ENCODE data around the gene SMIM29. TPM values are rescaled to one million over a fixed set of nuclear protein-coding genes. Genes with fewer than 3 reads are reported as not detected.

SMIM29 gene
- total and polyA plus RNA-seq, 2 experiments from 2014 or later, result 9.2 to 33.8 TPM

DNA sequence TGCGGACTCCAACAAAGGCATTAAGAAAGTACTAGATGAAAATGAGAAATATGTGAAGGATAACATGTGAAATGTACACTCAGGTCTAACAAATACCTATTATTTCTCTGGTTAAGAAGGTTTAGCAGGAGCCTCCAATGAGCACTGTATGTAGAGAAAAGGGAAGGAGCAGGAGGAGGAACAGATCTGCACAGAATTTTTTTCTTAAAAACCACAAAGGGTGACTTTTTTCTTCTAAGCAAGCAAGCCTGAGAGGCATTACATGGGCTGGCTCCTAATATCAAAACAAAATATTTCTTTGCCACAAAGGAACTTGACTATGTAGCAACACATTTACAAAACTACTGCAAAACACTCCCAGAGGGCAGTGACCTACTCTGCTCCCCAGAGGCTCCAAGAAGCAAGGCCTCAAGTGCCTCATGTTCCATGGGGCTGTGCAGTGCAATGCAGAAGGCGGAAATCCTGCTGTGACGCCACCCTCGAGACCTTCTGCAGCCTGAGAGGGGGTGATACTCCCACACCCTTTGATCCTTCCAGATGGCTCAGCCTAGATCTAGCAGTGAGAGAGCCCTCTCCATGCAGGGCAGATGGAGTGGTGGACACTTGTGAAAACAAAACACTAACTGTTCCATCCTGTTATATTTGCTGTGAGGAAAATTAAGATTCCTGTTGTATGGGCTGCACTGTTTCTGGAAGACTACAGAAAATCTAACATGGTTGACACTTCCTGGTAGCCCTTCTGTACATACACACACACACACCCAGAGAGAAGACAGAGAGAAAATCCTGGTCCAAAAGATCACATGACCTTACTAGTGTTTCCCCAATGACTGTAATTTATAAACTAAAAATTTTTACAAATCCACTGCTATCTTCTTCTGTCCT lies 36.0 kb upstream of the SMIM29 start:
- Histone ChIP-seq H3K9me3 (ENCODE audit: low read depth) (no peaks in the 10 kb centered on the region), H3K27ac (no peak overlapping the region), H3K9me2 (replicated peaks; ENCODE audit: insufficient read depth) (no peaks in the 10 kb centered on the region), H3K4me1 (ENCODE audit: insufficient read depth) (no peaks in the 10 kb centered on the region), H3K4me3 (no peak overlapping the region), H3K79me2 (no peaks in the 10 kb centered on the region), H4K20me1 (ENCODE audit: insufficient read depth, poor library complexity, severe bottlenecking) (no peaks in the 10 kb centered on the region), H3K36me3 (replicated peaks; ENCODE audit: insufficient read depth, low read depth) (no peaks in the 10 kb centered on the region), H3K27me3 (no peaks in the 10 kb centered on the region), H2AFZ (no peak overlapping the region), H3K4me2 (no peak overlapping the region)
- no peak for DNase-seq (ENCODE audit: low spot score)
- 96% methylated on average over 4 of the region's 4 CpGs for WGBS (ENCODE audit: low lambda C conversion rate, missing lambda C conversion rate)
- TF ChIP-seq EZH2 (IDR thresholded peaks at IDR 0.05; ENCODE audit: borderline replicate concordance) (no peak), EZH2phosphoT487 (IDR thresholded peaks at IDR 0.05; ENCODE audit: low read depth, severe bottlenecking, unreplicated experiment) (no peak)
- TF ChIP-seq, protein P1, sequence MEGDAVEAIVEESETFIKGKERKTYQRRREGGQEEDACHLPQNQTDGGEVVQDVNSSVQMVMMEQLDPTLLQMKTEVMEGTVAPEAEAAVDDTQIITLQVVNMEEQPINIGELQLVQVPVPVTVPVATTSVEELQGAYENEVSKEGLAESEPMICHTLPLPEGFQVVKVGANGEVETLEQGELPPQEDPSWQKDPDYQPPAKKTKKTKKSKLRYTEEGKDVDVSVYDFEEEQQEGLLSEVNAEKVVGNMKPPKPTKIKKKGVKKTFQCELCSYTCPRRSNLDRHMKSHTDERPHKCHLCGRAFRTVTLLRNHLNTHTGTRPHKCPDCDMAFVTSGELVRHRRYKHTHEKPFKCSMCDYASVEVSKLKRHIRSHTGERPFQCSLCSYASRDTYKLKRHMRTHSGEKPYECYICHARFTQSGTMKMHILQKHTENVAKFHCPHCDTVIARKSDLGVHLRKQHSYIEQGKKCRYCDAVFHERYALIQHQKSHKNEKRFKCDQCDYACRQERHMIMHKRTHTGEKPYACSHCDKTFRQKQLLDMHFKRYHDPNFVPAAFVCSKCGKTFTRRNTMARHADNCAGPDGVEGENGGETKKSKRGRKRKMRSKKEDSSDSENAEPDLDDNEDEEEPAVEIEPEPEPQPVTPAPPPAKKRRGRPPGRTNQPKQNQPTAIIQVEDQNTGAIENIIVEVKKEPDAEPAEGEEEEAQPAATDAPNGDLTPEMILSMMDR (IDR thresholded peaks at IDR 0.05; ENCODE audit: poor library complexity), result no peak

DNA sequence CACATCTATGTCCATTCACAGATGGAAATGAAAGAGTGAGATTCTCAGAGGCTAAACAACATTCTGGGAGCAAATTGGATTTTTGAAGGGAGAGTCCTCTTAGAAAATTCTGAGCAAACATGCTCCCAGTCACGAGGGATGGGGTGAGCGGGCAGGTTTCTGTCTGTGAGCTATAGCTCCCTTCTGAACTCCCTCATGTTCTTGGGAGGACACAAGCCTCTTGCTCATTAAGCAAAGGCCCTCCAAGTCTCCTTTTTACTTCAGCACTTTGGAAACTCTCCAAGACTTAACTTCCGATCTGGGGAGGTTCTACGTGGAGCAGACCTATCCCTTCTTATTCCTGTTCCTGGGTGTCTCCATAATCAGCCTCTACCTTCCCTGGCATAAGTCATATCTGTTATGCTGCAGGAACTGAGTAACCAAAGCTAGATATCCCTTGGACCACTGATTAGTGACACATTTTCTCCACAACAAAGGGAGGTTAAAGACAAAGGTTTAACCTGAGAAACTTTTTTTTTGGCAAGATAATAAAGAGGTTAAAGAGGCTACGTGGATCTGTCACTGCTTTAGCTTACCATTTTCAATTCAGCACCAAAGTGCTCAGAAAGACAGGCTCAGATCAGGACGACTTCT lies 33.0 kb upstream of the SMIM29 start:
- Histone ChIP-seq H3K4me3 (no peak overlapping the region), H3K27ac (no peak overlapping the region), H3K36me3 (replicated peaks; ENCODE audit: insufficient read depth, low read depth) (no peaks in the 10 kb centered on the region), H3K4me2 (no peak overlapping the region), H3K4me1 (ENCODE audit: insufficient read depth) (no peaks in the 10 kb centered on the region), H2AFZ (no peak overlapping the region), H3K79me2 (no peaks in the 10 kb centered on the region), H3K9me2 (replicated peaks; ENCODE audit: insufficient read depth) (no peaks in the 10 kb centered on the region), H3K9me3 (ENCODE audit: low read depth) (no peaks in the 10 kb centered on the region), H3K27me3 (no peaks in the 10 kb centered on the region), H4K20me1 (ENCODE audit: insufficient read depth, poor library complexity, severe bottlenecking) (no peaks in the 10 kb centered on the region)
- no peak for TF ChIP-seq EZH2 (IDR thresholded peaks at IDR 0.05; ENCODE audit: borderline replicate concordance)
- TF ChIP-seq, protein P1 (IDR thresholded peaks at IDR 0.05; ENCODE audit: poor library complexity), result no peak
- TF ChIP-seq EZH2phosphoT487 (IDR thresholded peaks at IDR 0.05; ENCODE audit: low read depth, severe bottlenecking, unreplicated experiment), result no peak
- 93% methylated on average over 6 of the region's 6 CpGs for WGBS (ENCODE audit: low lambda C conversion rate, missing lambda C conversion rate)
- DNase-seq (ENCODE audit: low spot score), result no peak

DNA sequence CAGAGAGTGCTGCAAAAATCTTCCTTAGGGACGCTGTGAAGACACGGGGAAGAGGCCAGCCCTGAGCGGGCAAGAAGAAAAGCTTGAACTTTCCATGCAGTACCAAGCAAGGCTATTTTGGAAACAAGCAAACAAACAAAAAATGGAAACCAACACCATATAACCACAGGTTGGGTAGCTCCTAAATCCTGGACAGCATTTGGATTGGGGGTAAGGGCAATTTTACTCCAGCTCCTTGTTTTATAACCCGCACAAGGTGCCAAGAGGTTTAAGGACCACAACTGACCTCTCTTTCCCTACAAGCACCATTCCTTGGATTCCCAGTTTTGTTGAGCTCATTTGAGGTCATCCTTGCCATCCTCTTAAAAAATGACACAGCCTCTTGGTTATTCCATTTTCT lies 31.4 kb upstream of the SMIM29 start:
- H3K27ac ChIP-seq, result no peak overlapping the region
- H2AFZ ChIP-seq, result no peak overlapping the region
- H3K79me2 ChIP-seq, result no peaks in the 10 kb centered on the region
- no peaks in the 10 kb centered on the region for H3K36me3 ChIP-seq (replicated peaks; ENCODE audit: insufficient read depth, low read depth)
- no peak overlapping the region for H3K4me3 ChIP-seq
- H3K4me1 ChIP-seq (ENCODE audit: insufficient read depth), result no peaks in the 10 kb centered on the region
- TF ChIP-seq EZH2phosphoT487 (IDR thresholded peaks at IDR 0.05; ENCODE audit: low read depth, severe bottlenecking, unreplicated experiment) (no peak), EZH2 (IDR thresholded peaks at IDR 0.05; ENCODE audit: borderline replicate concordance) (no peak)
- TF ChIP-seq, protein P1 (IDR thresholded peaks at IDR 0.05; ENCODE audit: poor library complexity), result no peak
- no peaks in the 10 kb centered on the region for H3K9me3 ChIP-seq (ENCODE audit: low read depth)
- H3K27me3 ChIP-seq, result no peaks in the 10 kb centered on the region
- H3K4me2 ChIP-seq, result no peak overlapping the region
- no peaks in the 10 kb centered on the region for H3K9me2 ChIP-seq (replicated peaks; ENCODE audit: insufficient read depth)
- no peak for DNase-seq (ENCODE audit: low spot score)
- WGBS (ENCODE audit: low lambda C conversion rate, missing lambda C conversion rate), result 95% methylated on average over 4 of the region's 4 CpGs
- no peaks in the 10 kb centered on the region for H4K20me1 ChIP-seq (ENCODE audit: insufficient read depth, poor library complexity, severe bottlenecking)
